H7 (cell line): Measurements from ENCODE around the gene HDAC4. TPM values are rescaled to one million over a fixed set of nuclear protein-coding genes. Genes with fewer than 3 reads are reported as not detected.
"Not testable (repeated sequence)": the region's sequence is repeated elsewhere in the genome, so short reads cannot be mapped to it uniquely, and the experiment has no call there.

ENCODE experiments used
- DNase-seq: peaks from one replicate; pipeline ENCODE4 v3.0.0; 2012
- H3K27me3 ChIP-seq: 2 replicates; pipeline ENCODE4 v1.6.0; 2011; ENCODE audit warnings: mild to moderate bottlenecking, low read length; ENCODE audit not compliant: control insufficient read depth, insufficient read depth
- H3K36me3 ChIP-seq: replicated peaks from 2 replicates; pipeline ENCODE4 v1.5.1; 2011; ENCODE audit warnings: low read length; ENCODE audit not compliant: control insufficient read depth, insufficient read depth
- H3K4me3 ChIP-seq: 2 replicates; pipeline ENCODE4 v1.5.1; 2011; ENCODE audit warnings: low read depth, mild to moderate bottlenecking, control low read depth, low read length, moderate library complexity; ENCODE audit not compliant: insufficient read depth
- total RNA-seq: library from RNA; depleted of rRNA; stranded (reverse); fragments of >200 nt; shearing (Covaris generic); gene quantifications from 2 replicates; pipeline ENCODE4 v1.2.3, GENCODE V29; 2014

HDAC4 gene
- total RNA-seq, 1 experiment from 2014 or later, result 18.1 TPM

GRCh38 chr2:239180526-239181073 is 220.2 kb downstream of the HDAC4 start:
- Histone ChIP-seq H3K4me3 (no peak overlapping the region), H3K27me3 (no peaks in the 10 kb centered on the region), H3K36me3 (no peaks in the 10 kb centered on the region)
- DNase-seq, result no peak

- Histone ChIP-seq H3K27me3 (no peaks in the 10 kb centered on the region), H3K36me3 (no peaks in the 10 kb centered on the region), H3K4me3 (no peak overlapping the region)
- no peak for DNase-seq
These were observed 220.9 kb downstream of the HDAC4 start for GRCh38 chr2:239179851-239180371.

- H3K4me3 ChIP-seq, result no peak overlapping the region
- DNase-seq, result no peak
- H3K36me3 ChIP-seq, result no peaks in the 10 kb centered on the region
- no peaks in the 10 kb centered on the region for H3K27me3 ChIP-seq
These were observed 221.9 kb downstream of the HDAC4 start for GRCh38 chr2:239178954-239179353.

DNA sequence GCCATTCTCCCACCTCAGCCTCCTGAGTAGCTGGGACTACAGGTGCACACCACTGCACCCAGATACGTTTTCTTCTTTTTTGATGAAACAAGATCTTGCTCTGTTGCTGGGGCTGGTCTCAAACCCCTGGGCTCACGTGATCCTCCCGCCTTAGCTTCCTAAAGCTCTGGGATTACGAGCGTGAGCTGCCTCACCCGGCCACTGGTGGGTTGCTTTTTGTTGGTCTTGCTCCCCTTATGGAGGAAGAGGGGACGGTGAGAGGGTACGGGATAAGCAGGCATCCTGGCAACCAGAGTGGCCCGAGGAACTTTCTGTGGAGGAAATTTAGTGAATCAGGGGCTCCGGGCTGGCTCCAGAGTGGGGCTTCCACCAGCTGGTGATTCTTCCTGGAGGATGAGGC is 222.3 kb downstream of the HDAC4 start:
- Histone ChIP-seq H3K27me3 (no peaks in the 10 kb centered on the region), H3K36me3 (no peaks in the 10 kb centered on the region), H3K4me3 (no peak overlapping the region)
- DNase-seq, result no peak

GRCh38 chr2:239177908-239178307 is 222.9 kb downstream of the HDAC4 start:
- no peaks in the 10 kb centered on the region for H3K36me3 ChIP-seq

GRCh38 chr2:239177325-239177724 is 223.5 kb downstream of the HDAC4 start:
- DNase-seq, result no peak

More at GRCh38 chr2:239177908-239178307, 222.9 kb downstream of the HDAC4 start:
- H3K27me3 ChIP-seq, result no peaks in the 10 kb centered on the region
- no peak overlapping the region for H3K4me3 ChIP-seq
- DNase-seq, result no peak

DNA sequence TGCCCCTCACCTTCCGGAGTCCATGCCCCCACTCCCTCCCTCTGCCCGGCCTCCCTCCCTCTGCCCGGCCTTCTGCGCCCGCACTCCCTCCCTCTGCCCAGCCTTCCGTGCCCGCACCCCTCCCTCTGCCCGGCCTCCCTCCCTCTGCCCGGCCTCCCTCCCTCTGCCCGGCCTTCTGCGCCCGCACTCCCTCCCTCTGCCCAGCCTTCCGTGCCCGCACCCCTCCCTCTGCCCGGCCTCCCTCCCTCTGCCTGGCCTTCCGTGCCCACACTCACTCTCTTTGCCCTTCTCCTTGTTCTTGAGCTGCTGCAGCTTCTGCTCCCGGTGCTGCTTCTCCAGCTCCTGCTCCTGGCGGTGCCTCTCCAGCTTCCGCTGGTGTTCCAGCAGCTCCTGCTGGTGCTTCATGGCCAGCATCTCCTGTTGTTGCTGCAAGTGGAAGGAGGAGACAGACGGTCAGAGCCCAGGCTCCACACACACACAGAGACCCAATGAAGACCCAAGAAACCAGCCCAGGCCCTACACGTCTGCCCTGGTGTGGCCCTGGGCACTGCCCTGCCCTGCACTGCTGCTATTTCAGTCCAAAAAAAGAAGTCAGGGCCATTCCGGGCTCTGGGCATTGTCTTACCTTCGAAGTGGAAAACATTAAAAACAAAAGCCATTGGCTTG is 224.5 kb downstream of the HDAC4 start:
- DNase-seq, H3K36me3 ChIP-seq, H3K4me3 ChIP-seq, H3K27me3 ChIP-seq: not testable (repeated sequence)

More at GRCh38 chr2:239177325-239177724, 223.5 kb downstream of the HDAC4 start:
- no peak overlapping the region for H3K4me3 ChIP-seq
- no peaks in the 10 kb centered on the region for H3K36me3 ChIP-seq
- no peaks in the 10 kb centered on the region for H3K27me3 ChIP-seq

GRCh38 chr2:239175181-239175580 is 225.6 kb downstream of the HDAC4 start:
- DNase-seq, result no peak
- Histone ChIP-seq H3K36me3 (no peaks in the 10 kb centered on the region), H3K27me3 (no peaks in the 10 kb centered on the region), H3K4me3 (no peak overlapping the region)

- DNase-seq, result no peak
- no peak overlapping the region for H3K4me3 ChIP-seq
These were observed 227.5 kb downstream of the HDAC4 start for GRCh38 chr2:239173301-239173700.

GRCh38 chr2:239171643-239172042 is 229.2 kb downstream of the HDAC4 start:
- no peak for DNase-seq
- Histone ChIP-seq H3K36me3 (no peaks in the 10 kb centered on the region), H3K4me3 (no peak overlapping the region), H3K27me3 (no peaks in the 10 kb centered on the region)

More at GRCh38 chr2:239173301-239173700, 227.5 kb downstream of the HDAC4 start:
- no peaks in the 10 kb centered on the region for H3K36me3 ChIP-seq
- no peaks in the 10 kb centered on the region for H3K27me3 ChIP-seq

DNA sequence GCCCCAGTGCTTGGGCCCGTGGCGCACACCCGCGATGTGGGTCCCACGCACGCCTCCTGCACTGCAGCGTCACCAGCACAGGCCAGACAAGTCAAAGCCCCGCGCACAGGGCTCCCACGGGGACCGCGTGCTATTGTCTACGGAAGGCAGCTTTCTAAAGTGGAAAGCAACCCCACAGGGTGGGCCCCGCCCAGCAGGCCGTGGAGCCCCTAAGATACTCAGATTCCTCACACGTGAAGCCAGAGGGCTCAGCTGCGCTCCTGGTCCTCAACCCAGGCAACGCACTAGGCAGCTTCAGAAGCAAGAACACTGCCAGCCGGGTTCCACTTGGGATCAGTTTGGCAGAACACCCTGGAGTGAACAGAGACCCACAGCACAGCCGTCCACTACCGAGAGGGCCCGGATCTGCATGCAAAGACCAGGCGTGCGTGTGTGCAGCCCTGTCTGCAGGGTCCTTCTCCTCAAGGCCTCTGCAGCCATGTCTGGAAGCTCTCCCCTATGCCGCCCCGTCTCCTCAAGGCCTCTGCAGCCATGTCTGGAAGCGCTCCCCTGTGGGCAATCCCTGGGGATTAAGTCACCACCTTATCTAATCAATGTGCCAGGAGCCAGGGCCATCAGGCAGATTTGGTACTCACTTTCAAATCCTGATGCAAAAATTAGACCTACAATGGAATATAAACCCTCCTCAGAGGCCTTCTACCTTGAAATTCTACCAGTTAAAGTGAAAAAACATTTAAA is 231.3 kb downstream of the HDAC4 start:
- H3K4me3 ChIP-seq, result no peak overlapping the region
- no peak for DNase-seq
- no peaks in the 10 kb centered on the region for H3K36me3 ChIP-seq
- H3K27me3 ChIP-seq, result no peaks in the 10 kb centered on the region

GRCh38 chr2:239168575-239168974 is 232.2 kb downstream of the HDAC4 start:
- no peaks in the 10 kb centered on the region for H3K27me3 ChIP-seq
- no peaks in the 10 kb centered on the region for H3K36me3 ChIP-seq
- peak; percentile 55 for DNase-seq
- no peak overlapping the region for H3K4me3 ChIP-seq

DNA sequence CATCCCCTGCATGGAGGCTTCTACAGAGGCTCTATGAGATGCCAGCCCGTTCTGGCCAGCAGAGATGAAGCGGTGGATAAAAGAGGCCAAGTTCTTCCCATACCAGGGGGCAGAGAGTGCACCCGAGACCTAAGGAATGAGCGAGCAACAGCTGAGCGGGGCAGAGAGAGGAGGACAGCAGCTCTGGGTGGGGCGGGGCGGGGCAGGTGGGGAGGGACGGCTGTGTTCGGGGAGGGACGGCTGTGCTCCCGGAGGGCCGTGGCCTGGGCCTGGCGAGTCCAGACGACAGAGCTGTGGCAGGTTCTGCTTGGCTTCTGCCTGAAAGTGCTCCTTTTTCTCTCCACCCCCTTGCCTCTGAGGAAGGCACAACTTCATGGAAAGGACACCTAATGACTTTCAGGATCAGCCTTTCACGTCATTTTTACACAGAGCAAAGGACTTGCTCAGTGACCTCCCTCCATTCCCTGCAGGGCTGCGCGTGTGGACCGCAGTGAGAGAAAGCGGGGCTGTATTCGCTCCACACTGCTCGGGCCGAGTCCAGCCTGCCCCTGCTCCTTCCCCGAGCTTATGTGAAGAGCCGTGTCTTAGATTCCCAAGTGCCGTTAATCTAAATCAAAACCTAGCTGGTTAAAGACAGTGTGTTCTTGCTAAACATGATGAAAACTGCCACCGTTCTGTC is 232.9 kb downstream of the HDAC4 start:
- Histone ChIP-seq H3K4me3 (no peak overlapping the region), H3K36me3 (no peaks in the 10 kb centered on the region)
- DNase-seq, result peak; percentile 60

DNA sequence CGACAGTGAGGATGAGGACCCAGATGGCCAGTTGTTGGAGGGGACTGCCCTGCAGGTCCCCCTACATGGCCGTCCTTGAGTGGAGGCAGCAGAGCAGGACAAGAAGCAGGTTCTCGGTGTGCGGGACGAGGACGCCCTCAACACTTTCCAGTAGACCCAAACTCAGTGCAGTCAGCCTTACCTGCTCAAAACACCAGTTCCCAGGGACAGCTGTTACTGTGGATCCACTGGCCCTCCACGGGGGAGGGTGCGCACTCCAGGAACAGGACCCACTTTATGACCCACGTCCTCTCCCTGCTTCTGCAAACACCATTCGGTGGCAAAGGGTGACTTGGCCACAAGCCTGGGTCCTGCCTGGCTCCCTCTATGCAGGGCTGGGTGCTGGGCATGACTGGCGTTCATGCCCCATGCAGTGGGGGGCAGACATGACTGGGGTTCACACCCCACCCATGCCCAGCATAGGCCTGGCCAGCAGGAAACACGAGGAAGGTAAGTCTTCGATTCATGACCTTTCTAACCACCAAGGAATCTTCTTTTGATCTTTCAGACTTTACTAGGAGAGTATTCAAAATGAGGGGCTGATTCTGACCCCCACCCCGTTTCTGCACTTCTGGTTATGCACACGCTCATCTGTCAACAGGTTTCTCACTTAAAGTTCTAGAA is 233.7 kb downstream of the HDAC4 start:
- Histone ChIP-seq H3K36me3 (no peaks in the 10 kb centered on the region), H3K4me3 (no peak overlapping the region), H3K27me3 (no peaks in the 10 kb centered on the region)
- DNase-seq, result no peak

More for the DNA sequence above, 232.9 kb downstream of the HDAC4 start:
- no peaks in the 10 kb centered on the region for H3K27me3 ChIP-seq
